Upper lobe of left lung (tissue), 6 donors: ENCODE data around the gene CSK. TPM values are rescaled to one million over a fixed set of nuclear protein-coding genes. Genes with fewer than 3 reads are reported as not detected.

ENCODE experiments used
- ATAC-seq, 2 donors: fragments of 200-7000 bp; cut with Tn5 transposase; one replicate each; pipeline ENCODE4 v1.9.1; 2022; ENCODE audit warnings: mild to moderate bottlenecking in 2 of 2, moderate library complexity in 2 of 2; ENCODE audit not compliant: low FRiP score in 2 of 2
- DNase-seq, 2 donors: peaks; one replicate each; pipeline ENCODE4 v3.0.0-alpha.2; 2019 to 2020
- H3K27ac ChIP-seq, 4 donors: fragments of 200-600 bp; sonication (generic); one replicate each; pipeline ENCODE4 v1.5.1; 2016 to 2019
- H3K27me3 ChIP-seq, 4 donors: fragments of 200-600 bp; sonication (generic); one replicate each; pipeline ENCODE4 v1.5.1; 2017 to 2019
- H3K36me3 ChIP-seq, 4 donors: fragments of 200-600 bp; sonication (generic); one replicate each; pipeline ENCODE4 v1.5.1; 2016 to 2019
- H3K4me1 ChIP-seq, 4 donors: fragments of 200-600 bp; sonication (generic); one replicate each; pipeline ENCODE4 v1.5.1; 2018 to 2019
- H3K4me3 ChIP-seq, 4 donors: fragments of 200-600 bp; sonication (generic); one replicate each; pipeline ENCODE4 v1.5.1; 2017 to 2019; ENCODE audit warnings: mild to moderate bottlenecking in 2 of 4, moderate library complexity in 1 of 4
- H3K9me3 ChIP-seq, 4 donors: fragments of 200-600 bp; sonication (generic); one replicate each; pipeline ENCODE4 v1.5.1; 2018 to 2019
- EP300 ChIP-seq, 4 donors: sonication (generic); formaldehyde crosslinking; IDR thresholded peaks; one replicate each; pipeline ENCODE4 v1.5.1; 2017; ENCODE audit warnings: antibody characterized with exemption in 4 of 4, control low read depth in 2 of 4
- POLR2A ChIP-seq, 4 donors: fragments of 450-650 bp; IDR thresholded peaks; one replicate each; pipeline ENCODE4 v1.5.1; 2016 to 2017; ENCODE audit warnings: antibody characterized with exemption in 4 of 4, mild to moderate bottlenecking in 2 of 4
- POLR2AphosphoS5 ChIP-seq, 2 donors: sonication (generic); formaldehyde crosslinking; IDR thresholded peaks; one replicate each; pipeline ENCODE4 v1.5.1; 2017; ENCODE audit warnings: antibody characterized with exemption in 2 of 2
- WGBS, 2 donors: methylation state at CpG; one replicate each; pipeline ENCODE4 v1.1.5; 2017 to 2018; 5-methylcytosine and 5-hydroxymethylcytosine counted together
- total RNA-seq, 6 donors: library from RNA; depleted of rRNA in 4 of 6; stranded (reverse); fragments of >200 nt in 4 of 6; gene quantifications; one replicate each; pipeline versions ENCODE4 v1.1.0 to v1.2.1, GENCODE V29; 2016 to 2021
- TF ChIP-seq, protein P1 (sequence below), 6 experiments: fragments of 450-650 bp in 4 of 6; fragments of 200-600 bp in 2 of 6; sonication (generic) in 2 of 6; IDR thresholded peaks; one replicate each; pipeline ENCODE4 v1.5.1; 2016 to 2019; ENCODE audit warnings: antibody characterized with exemption in 6 of 6
- donor health status: DM: no; HTN: no; CAD: no; lungs with moderate emphysema.
- donor health status: DM: no; HTN: yes; CAD: no; lungs with severe emphysema.

Gene CSK
- total RNA-seq, 6 donors from 2014 or later, result 32.7 to 104 (median 64.8) TPM

GRCh38 chr15:74843891-74844299 lies 62.0 kb downstream of the CSK start:
- 52 to 61% methylated on average over 3 to 12 of the region's 12 CpGs for WGBS, 2 donors
- ATAC-seq (no peak), DNase-seq (no peak)
- Histone ChIP-seq H3K4me1 (peaks cover 11 to 36% (median 20%) of the 10 kb centered on the region in 4 donors), H3K27me3 (no peaks in the 10 kb centered on the region), H3K27ac (peak overlapping the region; percentile 79 to 91 (median 88)), H3K36me3 (peaks cover 18 to 57% (median 45%) of the 10 kb centered on the region in 4 donors), H3K4me3 (peak overlapping the region in 2 of 4 donors; percentile 88 to 96), H3K9me3 (no peaks in the 10 kb centered on the region)
- no peak for TF ChIP-seq EP300 (IDR thresholded peaks at IDR 0.05)

GRCh38 chr15:74844319-74845207 lies 62.7 kb downstream of the CSK start:
- H3K9me3 ChIP-seq, result no peaks in the 10 kb centered on the region
- TF ChIP-seq, protein P1, sequence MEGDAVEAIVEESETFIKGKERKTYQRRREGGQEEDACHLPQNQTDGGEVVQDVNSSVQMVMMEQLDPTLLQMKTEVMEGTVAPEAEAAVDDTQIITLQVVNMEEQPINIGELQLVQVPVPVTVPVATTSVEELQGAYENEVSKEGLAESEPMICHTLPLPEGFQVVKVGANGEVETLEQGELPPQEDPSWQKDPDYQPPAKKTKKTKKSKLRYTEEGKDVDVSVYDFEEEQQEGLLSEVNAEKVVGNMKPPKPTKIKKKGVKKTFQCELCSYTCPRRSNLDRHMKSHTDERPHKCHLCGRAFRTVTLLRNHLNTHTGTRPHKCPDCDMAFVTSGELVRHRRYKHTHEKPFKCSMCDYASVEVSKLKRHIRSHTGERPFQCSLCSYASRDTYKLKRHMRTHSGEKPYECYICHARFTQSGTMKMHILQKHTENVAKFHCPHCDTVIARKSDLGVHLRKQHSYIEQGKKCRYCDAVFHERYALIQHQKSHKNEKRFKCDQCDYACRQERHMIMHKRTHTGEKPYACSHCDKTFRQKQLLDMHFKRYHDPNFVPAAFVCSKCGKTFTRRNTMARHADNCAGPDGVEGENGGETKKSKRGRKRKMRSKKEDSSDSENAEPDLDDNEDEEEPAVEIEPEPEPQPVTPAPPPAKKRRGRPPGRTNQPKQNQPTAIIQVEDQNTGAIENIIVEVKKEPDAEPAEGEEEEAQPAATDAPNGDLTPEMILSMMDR (IDR thresholded peaks at IDR 0.05), result no peak
- no peak for TF ChIP-seq POLR2A (IDR thresholded peaks at IDR 0.05)
- TF ChIP-seq POLR2AphosphoS5 (IDR thresholded peaks at IDR 0.05), result no peak
- no peak for TF ChIP-seq EP300 (IDR thresholded peaks at IDR 0.05)
- peak overlapping the region in 3 of 4 donors; percentile 21 to 91 (median 91) for H3K27ac ChIP-seq
- H3K27me3 ChIP-seq, result no peaks in the 10 kb centered on the region
- H3K4me1 ChIP-seq, result peaks cover 11 to 36% (median 20%) of the 10 kb centered on the region in 4 donors
- DNase-seq (no peak), ATAC-seq (no peak)
- H3K36me3 ChIP-seq, result peaks cover 18 to 57% (median 48%) of the 10 kb centered on the region in 4 donors
- 79 to 87% methylated on average over 10 to 12 of the region's 12 CpGs for WGBS, 2 donors
- H3K4me3 ChIP-seq, result no peak overlapping the region

DNA sequence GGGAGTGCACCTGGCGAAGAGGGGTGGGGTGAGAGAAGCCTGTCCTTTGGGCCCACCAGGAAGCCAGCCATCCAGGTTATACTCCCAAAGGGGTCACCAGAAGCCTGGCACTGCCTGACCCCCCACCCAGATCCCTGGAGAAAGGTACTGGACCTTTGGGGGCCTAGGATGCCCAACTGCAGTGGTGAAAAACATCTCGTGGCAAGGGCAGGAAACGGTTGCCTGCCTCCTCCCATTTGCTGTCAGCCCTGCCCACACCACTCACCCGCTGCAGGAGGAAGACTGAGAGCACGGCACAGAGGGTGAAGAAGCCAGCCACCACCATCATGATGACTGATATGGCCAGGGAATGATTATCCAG lies 63.3 kb downstream of the CSK start:
- no peaks in the 10 kb centered on the region for H3K27me3 ChIP-seq
- H3K4me3 ChIP-seq, result no peak overlapping the region
- TF ChIP-seq POLR2A (IDR thresholded peaks at IDR 0.05) (no peak), POLR2AphosphoS5 (IDR thresholded peaks at IDR 0.05) (no peak), EP300 (IDR thresholded peaks at IDR 0.05) (no peak)
- TF ChIP-seq, protein P1 (IDR thresholded peaks at IDR 0.05), result no peak
- no peak for DNase-seq
- peak overlapping the region in 2 of 4 donors; percentile 30 to 91 for H3K27ac ChIP-seq
- H3K4me1 ChIP-seq, result peaks cover 11 to 36% (median 20%) of the 10 kb centered on the region in 4 donors
- peaks cover 18 to 57% (median 51%) of the 10 kb centered on the region in 4 donors for H3K36me3 ChIP-seq
- no peak for ATAC-seq
- H3K9me3 ChIP-seq, result no peaks in the 10 kb centered on the region
- 46 to 68% methylated on average over 4 to 5 of the region's 5 CpGs for WGBS, 2 donors

DNA sequence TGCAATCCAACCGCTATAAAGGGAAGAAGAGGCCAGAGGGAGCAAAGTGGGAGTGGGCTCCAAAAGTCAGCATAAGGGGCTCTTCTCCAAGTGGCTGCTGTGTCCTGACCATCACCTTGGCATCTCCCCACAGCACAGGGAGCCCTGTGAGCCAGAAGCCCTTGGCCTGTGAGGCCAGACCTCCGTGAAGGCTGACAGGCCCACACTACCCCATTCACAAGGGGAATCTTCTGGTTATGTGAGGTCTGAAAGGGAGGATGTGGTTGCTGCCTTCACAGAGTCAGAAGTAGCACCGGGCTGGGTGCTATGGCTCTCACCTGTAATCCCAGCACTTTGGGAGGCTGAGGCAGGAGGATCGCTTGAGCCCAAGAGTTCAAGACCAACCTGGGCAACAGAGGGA lies 63.7 kb downstream of the CSK start:
- peaks cover 11 to 36% (median 20%) of the 10 kb centered on the region in 4 donors for H3K4me1 ChIP-seq
- H3K36me3 ChIP-seq, result peaks cover 18 to 57% (median 52%) of the 10 kb centered on the region in 4 donors

GRCh38 chr15:74847432-74847831 lies 65.6 kb downstream of the CSK start:
- Histone ChIP-seq H3K27me3 (no peaks in the 10 kb centered on the region), H3K27ac (no peak overlapping the region), H3K4me1 (peaks cover 6 to 20% (median 10%) of the 10 kb centered on the region in 4 donors), H3K4me3 (no peak overlapping the region), H3K36me3 (peaks cover 34 to 76% (median 70%) of the 10 kb centered on the region in 4 donors), H3K9me3 (no peaks in the 10 kb centered on the region)
- no peak for ATAC-seq
- DNase-seq, result no peak
- TF ChIP-seq POLR2A (IDR thresholded peaks at IDR 0.05) (no peak), EP300 (IDR thresholded peaks at IDR 0.05) (no peak), POLR2AphosphoS5 (IDR thresholded peaks at IDR 0.05) (no peak)
- TF ChIP-seq, protein P1 (IDR thresholded peaks at IDR 0.05), result no peak
- WGBS, 2 donors, result 79 to 94% methylated on average over 3 of the region's 3 CpGs

More for the DNA sequence above, 63.7 kb downstream of the CSK start:
- Histone ChIP-seq H3K27me3 (no peaks in the 10 kb centered on the region), H3K27ac (peak overlapping the region in 3 of 4 donors; percentile 5 to 91 (median 30)), H3K9me3 (no peaks in the 10 kb centered on the region), H3K4me3 (no peak overlapping the region)
- DNase-seq (no peak), ATAC-seq (no peak)
- 67 to 80% methylated on average over 2 to 3 of the region's 4 CpGs for WGBS, 2 donors
- TF ChIP-seq POLR2A (IDR thresholded peaks at IDR 0.05) (no peak), EP300 (IDR thresholded peaks at IDR 0.05) (no peak), POLR2AphosphoS5 (IDR thresholded peaks at IDR 0.05) (no peak)
- TF ChIP-seq, protein P1 (IDR thresholded peaks at IDR 0.05), result no peak
